ENCODE results near the gene OSGIN1.

Gene OSGIN1

GRCh38 chr16:83929811-83930555 is 23.1 kb upstream of the OSGIN1 start:
- intact Hi-C loops (cut with DNase I; ENCODE audit: low total_unique reads), result no loop called here
- no peak overlapping the region for H3K27ac ChIP-seq
- no peak for DNase-seq

GRCh38 chr16:83930730-83931500 is 22.1 kb upstream of the OSGIN1 start:
- no peak for TF ChIP-seq CTCF (IDR thresholded peaks at IDR 0.05)
- Histone ChIP-seq H3K4me3 (no peak overlapping the region), H3K4me1 (peaks cover 0 to 11% (median 9%) of the 10 kb centered on the region in 4 donors), H3K9me3 (no peaks in the 10 kb centered on the region), H3K27me3 (no peaks in the 10 kb centered on the region), H3K27ac (no peak overlapping the region), H3K36me3 (peaks cover 5 to 12% (median 9%) of the 10 kb centered on the region in 3 donors)
- DNase-seq, result no peak
- intact Hi-C loops (cut with DNase I; ENCODE audit: low total_unique reads), result no loop called here

More at GRCh38 chr16:83929811-83930555, 23.1 kb upstream of the OSGIN1 start:
- Histone ChIP-seq H3K36me3 (peaks cover 6 to 18% (median 9%) of the 10 kb centered on the region in 3 donors), H3K27me3 (no peaks in the 10 kb centered on the region), H3K4me3 (no peak overlapping the region), H3K4me1 (peaks cover 0 to 11% (median 9%) of the 10 kb centered on the region in 4 donors), H3K9me3 (no peaks in the 10 kb centered on the region)
- TF ChIP-seq CTCF (IDR thresholded peaks at IDR 0.05), result no peak

GRCh38 chr16:83931556-83931955 is 21.5 kb upstream of the OSGIN1 start:
- no peak for TF ChIP-seq CTCF (IDR thresholded peaks at IDR 0.05)
- H3K4me1 ChIP-seq, result peaks cover 0 to 5% (median 5%) of the 10 kb centered on the region in 4 donors
- DNase-seq, result no peak
- no peak overlapping the region for H3K4me3 ChIP-seq
- H3K9me3 ChIP-seq, result no peaks in the 10 kb centered on the region
- H3K36me3 ChIP-seq, result peaks cover 5 to 12% (median 9%) of the 10 kb centered on the region in 3 donors
- no peaks in the 10 kb centered on the region for H3K27me3 ChIP-seq
- no peak overlapping the region for H3K27ac ChIP-seq
- intact Hi-C loops (cut with DNase I; ENCODE audit: low total_unique reads), result no loop called here

- no peaks in the 10 kb centered on the region for H3K9me3 ChIP-seq
- H3K4me1 ChIP-seq, result no peaks in the 10 kb centered on the region
- H3K27me3 ChIP-seq, result no peaks in the 10 kb centered on the region
- no peak overlapping the region for H3K4me3 ChIP-seq
- intact Hi-C loops (cut with DNase I; ENCODE audit: low total_unique reads), result no loop called here
- no peak for DNase-seq
- H3K27ac ChIP-seq, result no peak overlapping the region
- TF ChIP-seq CTCF (IDR thresholded peaks at IDR 0.05), result no peak
- peaks cover 5 to 12% (median 9%) of the 10 kb centered on the region in 3 donors for H3K36me3 ChIP-seq
Observed at GRCh38 chr16:83932304-83932703, 20.7 kb upstream of the OSGIN1 start.

GRCh38 chr16:83932955-83933673 is 19.9 kb upstream of the OSGIN1 start:
- no peak for TF ChIP-seq CTCF (IDR thresholded peaks at IDR 0.05)
- Histone ChIP-seq H3K27ac (no peak overlapping the region), H3K9me3 (no peaks in the 10 kb centered on the region), H3K36me3 (peaks cover under 1 to 8% (median 7%) of the 10 kb centered on the region in 3 donors), H3K27me3 (no peaks in the 10 kb centered on the region), H3K4me1 (no peaks in the 10 kb centered on the region), H3K4me3 (no peak overlapping the region)
- DNase-seq, result no peak
- intact Hi-C loops (cut with DNase I; ENCODE audit: low total_unique reads), result no loop called here
